Pancreas (tissue), 10 donors: ENCODE measurements around the gene FAM174C. TPM values are rescaled to one million over a fixed set of nuclear protein-coding genes. Genes with fewer than 3 reads are reported as not detected.
A peak's percentile ranks its signal among the peaks of the same experiment; 100 is the strongest.

Experiments used
- ATAC-seq, 4 donors: fragments of 200-7000 bp; cut with Tn5 transposase; one replicate each; pipeline versions ENCODE4 v1.8.0 to v1.9.1; 2020; ENCODE audit warnings: mild to moderate bottlenecking in 4 of 4, moderate library complexity in 4 of 4
- DNase-seq, 6 donors: peaks; one replicate each; pipeline ENCODE4 v3.0.0-alpha.2; 2020
- FAIRE-seq: peaks from 2 replicates; lab custom pipeline; 2012; peaks lifted over from hg19 to GRCh38; lab: Jason Lieb, UNC
- H3K27ac ChIP-seq, 4 donors: fragments of 200-600 bp; sonication (generic); 1 replicate in 3 of 4; 2 replicates in 1 of 4; pipeline versions ENCODE4 v1.5.0 to v1.8.0; 2020
- H3K27me3 ChIP-seq, 4 donors: fragments of 200-600 bp; one replicate each; pipeline ENCODE4 v1.8.0; 2021
- H3K36me3 ChIP-seq, 3 donors: fragments of 200-600 bp; sonication (generic) in 1 of 3; one replicate each; pipeline versions ENCODE4 v1.5.0 to v1.8.0; 2020 to 2021
- H3K4me1 ChIP-seq, 3 donors: fragments of 200-600 bp; one replicate each; pipeline ENCODE4 v1.8.0; 2021
- H3K4me3 ChIP-seq, 4 donors: fragments of 200-600 bp; sonication (generic) in 2 of 4; one replicate each; pipeline versions ENCODE4 v1.5.0 to v1.8.0; 2020 to 2021
- H3K9me3 ChIP-seq, 4 donors: fragments of 200-600 bp; one replicate each; pipeline ENCODE4 v1.8.0; 2021
- CTCF ChIP-seq, 4 donors: fragments of 200-600 bp; sonication (generic) in 3 of 4; IDR thresholded peaks; one replicate each; pipeline versions ENCODE4 v1.5.0 to v1.8.0; 2021; ENCODE audit warnings: antibody characterized with exemption in 4 of 4
- WGBS, 2 donors: extraction: QIAGEN DNeasy Blood & Tissue Kit; methylation state at CpG; one replicate each; pipeline ENCODE4 v1.1.7; 2013; 5-methylcytosine and 5-hydroxymethylcytosine counted together
- intact Hi-C, 3 donors: fragments of 100-400 bp; cut with DNase I; formaldehyde crosslinking; loops; one replicate each; pipeline versions ENCODE4 v1.11.1 to v1.14.2; 2022
- polyA plus RNA-seq, 2 donors: library from polyadenylated mRNA; stranded (reverse); fragments of 200-250 nt; gene quantifications; one replicate each; pipeline ENCODE4 v1.2.3, GENCODE V29; 2013
- total RNA-seq, 6 donors: library from RNA; stranded (reverse); fragmentation: NEBNext Ultra II Directional in 4 of 6; extraction: Animal tissue kit (Norgen Biotek cat#: 25700) in 4 of 6; gene quantifications; one replicate each; pipeline versions ENCODE4 v1.2.1 to v1.2.4, GENCODE V29; 2021 to 2023
- donor health status: healthy with polysubstance abuse.
- donor health status: DM: no; HTN: no; CAD: no; lungs with moderate emphysema.
- donor health status: DM: no; HTN: no; CAD: no.
- donor health status: control.
- donor health status: control.
- donor health status: Bipolar disorder and iron deficiency.
- donor health status: DM: yes; HTN: yes; CAD: no.
- donor health status: DM: no; HTN: no; CAD: no.
- donor health status: DM: no; HTN: no; CAD: no.
- donor health status: DM: yes; HTN: yes; CAD: no.

The FAM174C gene
- total and polyA plus RNA-seq, 8 donors, result 16.1 to 83.4 (median 25.4) TPM

DNA sequence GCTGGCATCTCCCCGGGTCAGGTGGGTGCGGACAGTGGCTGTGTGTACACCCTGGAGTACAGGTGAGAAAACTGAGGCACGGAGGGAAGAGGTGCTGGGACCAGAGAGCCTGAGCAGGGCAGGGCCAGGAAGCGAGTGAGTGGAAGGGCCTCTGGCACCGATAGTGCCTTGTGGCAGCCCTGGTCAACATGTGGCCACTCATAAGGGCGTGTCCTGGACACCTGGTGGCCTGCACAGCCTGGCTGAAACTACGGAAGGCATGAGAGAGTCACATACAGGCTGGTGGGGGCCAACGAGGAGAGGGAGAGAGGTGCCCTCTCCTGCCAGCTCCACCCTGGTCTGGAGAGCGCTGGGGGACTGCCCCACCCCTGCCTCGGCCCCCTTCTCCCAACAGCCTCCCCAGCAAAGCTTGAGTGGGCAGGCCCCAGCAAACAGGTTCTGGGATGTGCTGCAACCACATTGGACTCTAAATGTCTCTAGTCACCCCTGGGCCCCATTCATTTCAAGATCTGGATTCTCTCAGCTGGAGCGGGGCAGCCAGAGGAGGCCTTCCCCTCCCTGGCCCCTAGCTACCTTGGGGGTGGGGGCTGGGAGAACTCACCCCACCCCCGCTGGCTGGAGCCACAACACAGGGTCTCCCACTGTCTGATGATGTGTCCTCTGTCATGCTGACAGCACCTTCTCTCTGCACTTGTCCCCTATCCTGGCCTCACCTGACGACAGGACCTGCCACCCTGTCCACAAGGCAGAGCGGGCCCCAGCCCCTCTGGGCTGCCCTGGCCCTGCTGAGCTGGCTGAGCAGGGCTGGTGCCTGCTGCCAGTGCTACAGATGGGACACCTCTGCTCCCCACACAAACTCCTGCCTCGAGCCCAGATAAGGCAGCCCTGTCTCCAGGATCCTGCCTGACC lies 43.3 kb upstream of the FAM174C start:
- no peak for DNase-seq
- no peak overlapping the region for H3K4me3 ChIP-seq
- no peak for TF ChIP-seq CTCF (IDR thresholded peaks at IDR 0.05)
- peaks cover 15 to 23% (median 20%) of the 10 kb centered on the region in 3 donors for H3K4me1 ChIP-seq
- ATAC-seq, result peak; percentile 40 to 59 (median 44)
- FAIRE-seq, result no peak
- WGBS, 2 donors, result 68 to 74% methylated on average over 15 of the region's 15 CpGs
- peaks cover 0 to 8% (median 0%) of the 10 kb centered on the region in 3 donors for H3K36me3 ChIP-seq
- H3K27ac ChIP-seq, result peak overlapping the region in 2 of 4 donors; percentile 49 to 51
- no peaks in the 10 kb centered on the region for H3K9me3 ChIP-seq
- intact Hi-C loops, result no loop called here
- H3K27me3 ChIP-seq, result no peaks in the 10 kb centered on the region

GRCh38 chr19:1232652-1233072 lies 42.7 kb upstream of the FAM174C start:
- intact Hi-C loops, result no loop called here
- no peak for TF ChIP-seq CTCF (IDR thresholded peaks at IDR 0.05)
- Histone ChIP-seq H3K27ac (peak overlapping the region in 2 of 4 donors; percentile 49 to 51), H3K36me3 (peaks cover 0 to 5% (median 0%) of the 10 kb centered on the region in 3 donors), H3K27me3 (no peaks in the 10 kb centered on the region), H3K9me3 (no peaks in the 10 kb centered on the region), H3K4me1 (peaks cover 15 to 24% (median 23%) of the 10 kb centered on the region in 3 donors), H3K4me3 (no peak overlapping the region)
- 10% methylated on average over 15 of the region's 15 CpGs for WGBS, 2 donors
- ATAC-seq (peak; percentile 36 to 74 (median 54)), FAIRE-seq (no peak), DNase-seq (peak in 1 of 6 donors; percentile 60)

- no peak for TF ChIP-seq CTCF (IDR thresholded peaks at IDR 0.05)
- no peaks in the 10 kb centered on the region for H3K36me3 ChIP-seq
- DNase-seq (peak in 5 of 6 donors; percentile 79 to 88 (median 81)), ATAC-seq (peak; percentile 28 to 70 (median 54)), FAIRE-seq (no peak)
- peak overlapping the region in 1 of 4 donors; percentile 51 for H3K27ac ChIP-seq
- H3K9me3 ChIP-seq, result no peaks in the 10 kb centered on the region
- WGBS, 2 donors, result 36% methylated on average over 23 to 24 of the region's 24 CpGs
- H3K4me1 ChIP-seq, result peaks cover 15 to 24% (median 23%) of the 10 kb centered on the region in 3 donors
- no peak overlapping the region for H3K4me3 ChIP-seq
- no peaks in the 10 kb centered on the region for H3K27me3 ChIP-seq
- intact Hi-C loops, result no loop called here
These were observed 42.1 kb upstream of the FAM174C start for GRCh38 chr19:1233115-1233667.

DNA sequence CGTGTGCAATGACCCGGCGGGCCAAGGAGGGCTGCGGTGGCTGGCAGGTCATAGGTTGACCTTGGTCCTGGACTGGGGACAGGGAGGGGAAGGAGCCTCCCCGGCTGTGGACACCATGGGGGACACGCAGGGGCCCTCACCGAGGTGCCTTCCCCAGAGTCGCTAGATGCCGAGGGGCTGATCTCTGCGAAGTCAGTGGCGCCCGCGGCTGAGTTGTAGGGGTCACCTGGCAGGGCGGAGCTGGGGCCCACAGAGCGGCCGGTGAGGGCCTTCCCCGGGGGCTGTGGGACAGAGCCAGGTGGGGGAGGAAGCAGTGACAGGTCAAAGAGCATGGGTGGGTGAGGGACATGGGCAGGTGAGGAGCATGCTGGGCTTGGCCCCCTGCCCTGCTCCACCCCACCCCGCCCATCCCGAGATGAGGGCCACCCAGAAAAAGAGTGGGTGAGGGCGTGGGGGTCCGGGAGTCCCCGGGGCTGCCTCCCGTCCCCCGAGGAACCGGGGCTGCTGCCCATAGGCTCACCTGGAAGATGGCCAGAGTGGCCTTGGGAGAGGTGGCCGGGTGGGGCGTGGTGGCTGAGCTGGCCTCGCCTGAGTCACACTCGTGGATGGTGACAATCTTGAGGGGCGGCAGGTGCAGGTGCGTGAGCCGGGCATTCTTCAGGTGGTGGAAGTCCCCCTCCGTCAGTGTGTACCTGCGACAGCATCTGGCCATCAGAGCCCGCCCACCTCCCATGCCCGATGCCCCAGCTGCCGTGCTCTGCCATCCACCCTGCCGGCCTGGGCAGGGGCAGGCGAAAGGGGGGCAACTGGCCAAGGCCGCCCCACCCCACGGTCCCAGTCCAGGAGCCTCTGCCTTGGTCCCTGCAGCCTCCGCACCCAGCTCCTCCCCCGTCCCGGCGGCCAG lies 41.0 kb upstream of the FAM174C start:
- intact Hi-C loops, result no loop called here
- no peaks in the 10 kb centered on the region for H3K9me3 ChIP-seq

More for the DNA sequence above, 41.0 kb upstream of the FAM174C start:
- ATAC-seq (no peak), FAIRE-seq (no peak), DNase-seq (no peak)
- H3K27me3 ChIP-seq, result no peaks in the 10 kb centered on the region
- H3K36me3 ChIP-seq, result no peaks in the 10 kb centered on the region
- 67 to 75% methylated on average over 40 to 45 of the region's 45 CpGs for WGBS, 2 donors
- H3K4me3 ChIP-seq, result no peak overlapping the region
- no peak overlapping the region for H3K27ac ChIP-seq
- no peak for TF ChIP-seq CTCF (IDR thresholded peaks at IDR 0.05)
- peaks cover 15 to 24% (median 23%) of the 10 kb centered on the region in 3 donors for H3K4me1 ChIP-seq
